ENCODE results near the gene NAA15. TPM values are rescaled to one million over a fixed set of nuclear protein-coding genes. Genes with fewer than 3 reads are reported as not detected.

The NAA15 gene
- total and polyA plus RNA-seq, 2 donors (not counting 3 experiments of a cell fraction or from before 2014, with no cell fraction given), result 4.5 to 67.9 TPM

- H3K9me3 ChIP-seq (replicated peaks; ENCODE audit: control insufficient read depth, insufficient read depth, low read length), result no peaks in the 10 kb centered on the region
- H3K4me3 ChIP-seq (replicated peaks in 1 of 3; ENCODE audit: insufficient read depth in 1 of 3, low read depth in 1 of 3, low read length in 3 of 3), result no peak overlapping the region
- ChIA-PET CTCF (interaction anchor here (1.0 kb wide), 1 partner anchor 20 kb away, joined by 3 read pairs; no protein-coding TSS in a partner anchor), POLR2A (no interaction called here)
- no peaks in the 10 kb centered on the region for H3K4me1 ChIP-seq (ENCODE audit: control insufficient read depth, extremely low read depth, insufficient read depth, low read length)
- no peak overlapping the region for H3K4me2 ChIP-seq (ENCODE audit: insufficient read depth, low read length)
- H3K27ac ChIP-seq (ENCODE audit: insufficient read depth, low read depth, low read length), result no peak overlapping the region
- no peak overlapping the region for H2AFZ ChIP-seq (ENCODE audit: low read depth, low read length)
- intact Hi-C loops (cut with micrococcal nuclease) (no loop called here), dilution Hi-C loops (cut with MboI; ENCODE audit: extremely low pct_ligation_motif_present, low sequenced_read_pairs) (no loop called here)
- H4K20me1 ChIP-seq (replicated peaks; ENCODE audit: control insufficient read depth, extremely low read depth, insufficient read depth, low read length), result no peaks in the 10 kb centered on the region
- H3K36me3 ChIP-seq (ENCODE audit: control insufficient read depth in 2 of 2, extremely low read depth in 1 of 2, insufficient read depth in 2 of 2, low read length in 2 of 2), result peaks cover 2 to 34% of the 10 kb centered on the region in 2 experiments
- H3K9me1 ChIP-seq (replicated peaks; ENCODE audit: control insufficient read depth, extremely low read depth, insufficient read depth, low read length), result no peaks in the 10 kb centered on the region
- DNase-seq (ENCODE audit: low read depth, low spot score) (no peak), FAIRE-seq (no peak)
- no peak overlapping the region for H3K9ac ChIP-seq (replicated peaks; ENCODE audit: extremely low read depth, insufficient read depth, low read length)
- no peaks in the 10 kb centered on the region for H3K79me2 ChIP-seq (ENCODE audit: control insufficient read depth, insufficient read depth, low read length)
- no peak for TF ChIP-seq POLR2AphosphoS5 (IDR thresholded peaks at IDR 0.05; ENCODE audit: insufficient read depth, low read depth, low read length)
- no peak for TF ChIP-seq POLR2A (IDR thresholded peaks at IDR 0.05; ENCODE audit: low read depth, low read length)
- BruUV-seq (replicated peaks), result no TSS peak
- H3K27me3 ChIP-seq (ENCODE audit: control insufficient read depth in 2 of 2, insufficient read depth in 2 of 2, low read length in 2 of 2), result no peaks in the 10 kb centered on the region
These were observed 87.8 kb downstream of the NAA15 start for GRCh38 chr4:139389102-139389501.

GRCh38 chr4:139389991-139390390 is 88.7 kb downstream of the NAA15 start:
- no peaks in the 10 kb centered on the region for H3K79me2 ChIP-seq (ENCODE audit: control insufficient read depth, insufficient read depth, low read length)
- no peaks in the 10 kb centered on the region for H3K9me1 ChIP-seq (replicated peaks; ENCODE audit: control insufficient read depth, extremely low read depth, insufficient read depth, low read length)
- intact Hi-C loops (cut with micrococcal nuclease) (no loop called here), dilution Hi-C loops (cut with MboI; ENCODE audit: extremely low pct_ligation_motif_present, low sequenced_read_pairs) (no loop called here)
- no peak for TF ChIP-seq JUN (IDR thresholded peaks at IDR 0.05; ENCODE audit: borderline replicate concordance, insufficient read depth, insufficient read length, low read depth)
- no peak for TF ChIP-seq GATA2 (IDR thresholded peaks at IDR 0.05; ENCODE audit: insufficient read depth, insufficient read length, low read depth, low read length)
- TF ChIP-seq POLR2AphosphoS5 (IDR thresholded peaks at IDR 0.05; ENCODE audit: insufficient read depth, low read depth, low read length), result no peak
- TF ChIP-seq MYC (IDR thresholded peaks at IDR 0.05; ENCODE audit: low read depth, low read length), result no peak
- TF ChIP-seq CTCF (IDR thresholded peaks at IDR 0.05; ENCODE audit: extremely low read depth in 1 of 2, insufficient read depth in 1 of 2, low read depth in 1 of 2, low read length in 2 of 2), result no peak
- no peak for TF ChIP-seq FOS (IDR thresholded peaks at IDR 0.05; ENCODE audit: borderline replicate concordance, insufficient read depth, low read length)
- TF ChIP-seq EZH2 (IDR thresholded peaks at IDR 0.05; ENCODE audit: borderline replicate concordance, low read depth, low read length, severe bottlenecking), result no peak
- no peaks in the 10 kb centered on the region for H4K20me1 ChIP-seq (replicated peaks; ENCODE audit: control insufficient read depth, extremely low read depth, insufficient read depth, low read length)
- no peaks in the 10 kb centered on the region for H3K9me3 ChIP-seq (replicated peaks; ENCODE audit: control insufficient read depth, insufficient read depth, low read length)
- CTCF ChIA-PET, result no interaction called here
- H3K36me3 ChIP-seq (ENCODE audit: control insufficient read depth in 2 of 2, extremely low read depth in 1 of 2, insufficient read depth in 2 of 2, low read length in 2 of 2), result peaks cover 2 to 29% of the 10 kb centered on the region in 2 experiments
- H3K4me2 ChIP-seq (ENCODE audit: insufficient read depth, low read length), result no peak overlapping the region
- H3K27ac ChIP-seq (ENCODE audit: insufficient read depth, low read depth, low read length), result no peak overlapping the region
- H3K4me1 ChIP-seq (ENCODE audit: control insufficient read depth, extremely low read depth, insufficient read depth, low read length), result no peaks in the 10 kb centered on the region
- H3K27me3 ChIP-seq (ENCODE audit: control insufficient read depth in 2 of 2, insufficient read depth in 2 of 2, low read length in 2 of 2), result no peaks in the 10 kb centered on the region
- no peak overlapping the region for H2AFZ ChIP-seq (ENCODE audit: low read depth, low read length)
- no TSS peak for BruUV-seq (replicated peaks)
- POLR2A ChIA-PET, result no interaction called here
- FAIRE-seq (no peak), DNase-seq (ENCODE audit: low read depth, low spot score) (no peak)
- no peak overlapping the region for H3K9ac ChIP-seq (replicated peaks; ENCODE audit: extremely low read depth, insufficient read depth, low read length)
- no peak overlapping the region for H3K4me3 ChIP-seq (replicated peaks in 1 of 3; ENCODE audit: insufficient read depth in 1 of 3, low read depth in 1 of 3, low read length in 3 of 3)

All from endothelial cell of umbilical vein (primary cell).